ENCODE measurements around the gene GPR21.

GPR21 gene

GRCh38 chr9:123034881-123035510 is 1.5 kb downstream of the GPR21 start:
- no peak for DNase-seq

- no peak for DNase-seq
Measured at GRCh38 chr9:123035791-123036190, 2.3 kb downstream of the GPR21 start.

GRCh38 chr9:123036893-123037545 is 3.6 kb downstream of the GPR21 start:
- DNase-seq = no peak

- DNase-seq = no peak
Measured at GRCh38 chr9:123039617-123040219, 6.3 kb downstream of the GPR21 start.

GRCh38 chr9:123040801-123041200 is 7.3 kb downstream of the GPR21 start:
- no peak for DNase-seq

GRCh38 chr9:123041489-123041888 is 8.0 kb downstream of the GPR21 start:
- no peak for DNase-seq

GRCh38 chr9:123043081-123043939 is 9.8 kb downstream of the GPR21 start:
- DNase-seq = no peak

- DNase-seq = no peak
Measured at GRCh38 chr9:123044586-123044985, 11.1 kb downstream of the GPR21 start.

GRCh38 chr9:123046406-123047195 is 13.1 kb downstream of the GPR21 start:
- DNase-seq = no peak

- DNase-seq = no peak
Measured at GRCh38 chr9:123048748-123049147, 15.3 kb downstream of the GPR21 start.

- DNase-seq = no peak
Measured at GRCh38 chr9:123049589-123050222, 16.2 kb downstream of the GPR21 start.

GRCh38 chr9:123053046-123053445 is 19.6 kb downstream of the GPR21 start:
- no peak for DNase-seq

- DNase-seq = no peak
Measured at GRCh38 chr9:123053711-123054110, 20.2 kb downstream of the GPR21 start.

- no peak for DNase-seq
Measured at GRCh38 chr9:123058834-123059233, 25.4 kb downstream of the GPR21 start.

GRCh38 chr9:123059472-123060220 is 26.2 kb downstream of the GPR21 start:
- DNase-seq = no peak

GRCh38 chr9:123061216-123061615 is 27.7 kb downstream of the GPR21 start:
- no peak for DNase-seq

- no peak for DNase-seq
Measured at GRCh38 chr9:123062351-123063176, 29.1 kb downstream of the GPR21 start.

GRCh38 chr9:123063177-123063598 is 29.7 kb downstream of the GPR21 start:
- DNase-seq = no peak

- DNase-seq = no peak
Measured at GRCh38 chr9:123063896-123064295, 30.4 kb downstream of the GPR21 start.

GRCh38 chr9:123064716-123065115 is 31.2 kb downstream of the GPR21 start:
- no peak for DNase-seq
